NCI-H2171 treated with DMSO at 0.1 percent for 48 hours (cell line): ENCODE data around the gene INPP5A.

Experiments used
- DNase-seq: peaks from one replicate; lab custom pipeline; 2025; lab: John Stamatoyannopoulos, UW

INPP5A gene

DNA sequence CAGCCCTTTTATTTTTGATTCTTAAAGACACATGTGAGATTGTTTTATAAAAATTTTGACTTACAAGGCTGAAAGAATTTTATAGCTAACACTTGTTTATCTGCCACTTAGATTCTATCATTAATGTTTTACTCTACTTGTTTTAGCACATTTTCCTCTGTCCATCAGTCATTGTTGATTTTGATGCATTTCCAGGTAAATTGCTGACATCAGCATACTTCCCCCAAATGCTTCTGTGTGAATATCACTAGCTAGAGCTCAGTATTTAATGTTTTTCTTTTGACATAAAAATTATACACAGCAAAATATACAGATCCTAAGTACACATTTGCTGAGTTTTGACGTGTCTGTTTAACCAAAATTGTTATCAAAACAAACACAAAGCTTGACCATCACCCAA, 43.0 kb downstream of the INPP5A start:
- DNase-seq: no peak

- DNase-seq: no peak
Observed at GRCh38 chr10:132582137-132582536, 44.5 kb downstream of the INPP5A start.

DNA sequence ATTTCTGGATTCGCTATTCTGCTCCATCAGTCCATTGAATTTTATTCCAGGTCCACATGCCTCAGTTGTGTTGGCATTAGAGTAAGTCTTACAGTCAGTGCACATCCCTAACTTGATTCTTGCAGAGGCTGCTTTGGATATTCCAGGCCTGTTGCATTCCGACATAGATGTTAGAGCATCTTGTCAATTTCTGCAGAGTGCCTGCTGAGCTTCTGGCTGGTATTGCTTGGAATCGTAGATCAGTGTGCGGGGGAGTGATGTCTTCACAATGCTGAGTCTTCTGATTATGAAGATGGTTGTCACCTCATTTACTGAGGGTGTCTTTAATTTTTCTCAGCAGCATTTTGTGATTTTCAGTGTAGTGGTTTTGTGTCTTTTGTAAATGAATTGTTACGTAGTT, 45.2 kb downstream of the INPP5A start:
- DNase-seq: no peak

DNA sequence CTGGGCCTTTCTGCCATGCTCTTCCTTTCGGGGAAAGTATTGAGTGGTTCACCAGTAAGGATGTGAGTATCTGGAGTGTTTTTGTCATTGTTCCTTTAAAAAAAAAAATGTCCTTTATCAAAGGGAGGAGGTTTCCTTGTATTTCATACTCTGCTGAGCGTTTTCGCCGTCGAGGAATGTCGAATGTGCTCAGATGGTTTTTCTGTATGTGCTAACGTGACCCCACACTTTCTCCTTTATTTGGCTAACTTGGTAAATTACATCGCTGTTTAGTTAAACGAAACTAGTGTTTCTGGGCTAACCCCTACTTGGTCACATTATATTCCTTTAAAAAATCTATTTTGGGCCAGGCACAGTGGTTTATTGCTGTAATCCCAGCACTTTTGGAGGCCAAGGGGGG, 45.9 kb downstream of the INPP5A start:
- DNase-seq: no peak

DNA sequence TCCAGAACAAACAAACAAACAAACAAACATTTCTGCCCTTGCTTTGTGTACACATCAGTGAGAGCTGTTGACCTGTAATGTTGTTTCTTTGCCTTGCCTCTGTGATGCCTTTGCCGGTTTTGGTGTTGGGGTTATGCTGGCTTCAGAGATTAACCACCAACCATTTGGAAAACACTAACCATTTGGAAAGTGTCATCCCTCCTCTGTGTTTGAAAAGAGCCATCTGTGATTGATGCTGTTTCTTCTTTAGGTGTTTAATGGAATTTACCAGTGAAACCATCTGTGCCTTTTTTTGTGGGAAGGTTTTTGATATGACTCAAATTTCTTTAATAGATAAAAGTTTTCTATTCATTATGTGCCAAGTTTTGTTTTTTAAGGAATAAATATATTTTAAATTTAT, 46.5 kb downstream of the INPP5A start:
- no peak for DNase-seq

- DNase-seq: no peak
Observed at GRCh38 chr10:132585732-132586722, 48.4 kb downstream of the INPP5A start.

- DNase-seq: no peak
Observed at GRCh38 chr10:132586739-132587138, 49.2 kb downstream of the INPP5A start.

- no peak for DNase-seq
Observed at GRCh38 chr10:132587175-132587574, 49.6 kb downstream of the INPP5A start.

DNA sequence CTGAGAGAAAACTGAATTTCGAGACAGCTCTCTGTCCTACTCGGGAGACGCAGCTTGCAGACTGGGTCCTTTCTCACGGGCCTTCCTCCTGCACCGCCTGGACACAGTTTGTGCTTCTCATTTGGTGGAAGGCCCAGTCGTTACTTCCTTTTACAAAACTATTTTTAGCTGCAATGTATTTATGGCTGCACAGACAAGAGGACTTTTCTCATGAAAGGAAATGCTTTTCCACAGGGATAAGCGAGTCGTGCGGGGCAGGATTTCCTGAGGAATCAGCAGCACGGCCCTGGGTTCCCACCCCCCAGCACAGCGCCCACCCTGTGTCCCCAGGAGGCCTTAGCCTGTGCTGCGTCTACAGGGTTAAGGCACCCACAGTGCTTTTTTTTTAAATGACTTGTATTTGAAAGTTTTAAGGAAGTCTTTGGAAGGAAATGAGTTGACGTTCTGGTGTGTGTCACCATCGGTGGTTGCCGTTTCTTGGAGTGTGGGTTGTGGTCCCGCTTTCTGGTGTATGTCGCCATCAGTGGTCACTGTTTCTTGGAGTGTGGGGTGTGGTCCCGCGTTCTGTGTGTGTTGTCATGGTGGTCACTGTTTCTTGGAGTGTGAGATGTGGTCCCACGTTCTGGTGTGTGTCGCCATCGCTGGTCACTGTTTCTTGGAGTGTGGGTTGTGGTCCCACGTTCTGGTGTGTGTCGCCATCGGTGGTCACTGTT, 50.9 kb downstream of the INPP5A start:
- no peak for DNase-seq

- no peak for DNase-seq
Observed at GRCh38 chr10:132589015-132589414, 51.4 kb downstream of the INPP5A start.

GRCh38 chr10:132589681-132590080, 52.1 kb downstream of the INPP5A start:
- no peak for DNase-seq

DNA sequence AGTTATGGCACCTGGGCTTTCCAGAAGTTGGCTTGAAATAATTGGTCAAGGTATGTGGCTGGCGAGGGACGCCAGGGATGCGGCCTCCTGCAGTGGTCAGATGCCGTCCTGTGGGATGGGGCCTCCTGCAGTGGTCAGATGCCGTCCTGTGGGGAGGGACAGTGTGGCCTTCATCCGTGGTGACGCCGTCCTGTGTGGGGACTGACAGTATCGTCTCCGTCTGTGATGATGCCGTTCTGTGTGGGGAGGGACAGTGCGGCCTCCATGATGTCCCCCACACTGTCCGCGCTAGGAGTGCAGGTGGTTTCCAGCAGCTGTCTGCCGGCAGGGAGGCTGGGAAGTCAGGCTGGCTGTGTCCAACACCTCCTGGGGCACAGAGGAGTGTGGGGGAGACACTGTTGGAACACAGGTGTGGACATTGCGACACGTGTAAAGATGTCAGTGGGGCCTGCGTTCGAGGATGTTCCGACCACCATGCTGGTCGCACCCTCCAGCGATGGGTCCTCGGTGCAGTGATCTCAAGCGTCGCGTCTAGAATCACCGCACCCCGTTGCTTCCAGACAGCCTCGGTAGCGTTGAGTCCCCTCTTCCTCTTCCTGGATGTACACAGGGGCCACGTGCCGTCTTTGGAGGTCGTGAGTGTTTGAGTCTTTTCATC, 52.6 kb downstream of the INPP5A start:
- DNase-seq: no peak

- DNase-seq: no peak
Observed at GRCh38 chr10:132590752-132591121, 53.1 kb downstream of the INPP5A start.

DNA sequence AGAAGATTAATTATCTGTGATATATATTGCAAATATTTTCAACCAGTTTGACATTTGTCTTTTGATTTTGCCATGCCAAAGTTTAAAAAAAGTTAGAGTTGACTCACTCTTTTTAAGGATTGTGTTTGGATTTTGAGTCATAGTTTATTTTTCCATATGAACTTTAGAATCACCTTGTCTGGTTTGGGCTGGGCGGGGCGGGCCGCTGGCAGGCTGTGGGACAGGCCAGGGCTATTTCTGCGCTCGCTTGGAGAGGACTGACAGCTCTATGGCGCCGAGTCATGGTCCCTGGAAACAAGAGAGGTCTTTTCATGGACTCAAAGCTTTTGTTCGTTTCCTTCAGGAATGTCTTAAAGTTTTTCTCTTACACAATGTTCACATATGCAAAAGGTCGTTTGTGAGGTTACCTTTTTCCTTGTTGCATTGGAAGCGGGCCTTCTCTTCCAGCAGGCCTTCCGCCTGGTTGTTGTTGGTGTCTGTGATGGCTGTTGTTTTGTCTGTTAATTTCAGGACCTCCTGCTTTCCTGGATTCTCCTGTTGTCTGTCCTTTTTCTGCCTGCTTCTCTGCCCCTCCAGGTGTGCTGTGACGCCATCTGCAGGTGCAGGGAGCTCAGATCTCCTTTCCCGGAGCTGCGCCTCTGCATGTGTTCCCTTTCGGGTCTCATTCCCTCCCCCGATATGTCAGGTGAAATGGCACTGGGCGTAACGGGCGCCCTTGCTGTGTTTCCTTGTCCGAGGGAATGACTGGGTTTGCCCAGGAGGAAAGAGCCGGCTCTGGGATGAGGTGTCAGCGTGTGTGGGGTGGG, 53.8 kb downstream of the INPP5A start:
- no peak for DNase-seq

DNA sequence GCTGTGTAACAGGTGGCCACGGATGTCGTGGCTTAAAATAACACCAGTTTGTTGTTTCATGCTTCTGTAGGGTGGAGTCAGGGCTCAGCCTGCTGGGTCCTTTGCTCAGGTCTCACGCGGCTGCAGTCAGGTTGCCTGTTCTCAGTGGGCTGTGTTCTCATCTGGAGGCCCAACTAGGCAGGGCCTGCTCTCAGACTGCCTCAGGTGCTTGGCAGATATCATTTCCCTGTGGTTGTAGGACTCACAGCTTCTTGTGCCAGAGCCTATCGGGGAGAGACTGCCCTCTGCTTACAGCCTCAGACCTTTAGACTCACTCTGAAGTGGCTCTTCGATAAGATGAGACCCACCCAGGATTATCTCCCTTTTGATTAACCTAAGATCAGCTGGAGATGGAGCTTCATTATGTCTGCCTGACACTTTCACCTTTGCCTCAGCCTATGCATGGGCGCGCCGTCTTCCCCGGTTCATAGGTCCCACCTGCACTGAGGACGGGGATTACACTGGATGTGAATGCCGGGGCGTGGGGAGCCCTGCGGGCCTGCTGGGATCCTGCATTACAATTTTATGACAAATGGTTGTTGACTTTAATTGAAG, 55.3 kb downstream of the INPP5A start:
- DNase-seq: no peak

DNA sequence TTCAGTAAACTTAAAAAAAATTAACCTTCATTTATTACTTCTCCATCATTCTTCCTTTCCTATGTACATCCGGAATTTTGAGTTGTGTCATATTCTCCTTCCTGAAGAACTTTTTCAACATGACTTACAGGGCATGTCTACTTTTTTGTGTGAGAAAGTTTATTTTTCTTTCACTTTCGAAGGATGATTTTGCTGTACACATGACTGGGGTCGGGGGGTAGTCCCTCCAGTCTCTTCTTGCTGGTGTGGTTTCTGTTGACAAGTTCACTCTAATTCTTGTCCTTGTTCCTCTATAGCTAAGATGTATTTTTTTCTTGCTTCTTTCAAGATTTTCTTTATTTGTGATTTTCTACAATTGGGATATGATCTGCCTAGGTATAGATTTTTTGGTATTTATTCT, 55.8 kb downstream of the INPP5A start:
- DNase-seq: no peak

- no peak for DNase-seq
Observed at GRCh38 chr10:132593900-132594876, 56.6 kb downstream of the INPP5A start.

DNA sequence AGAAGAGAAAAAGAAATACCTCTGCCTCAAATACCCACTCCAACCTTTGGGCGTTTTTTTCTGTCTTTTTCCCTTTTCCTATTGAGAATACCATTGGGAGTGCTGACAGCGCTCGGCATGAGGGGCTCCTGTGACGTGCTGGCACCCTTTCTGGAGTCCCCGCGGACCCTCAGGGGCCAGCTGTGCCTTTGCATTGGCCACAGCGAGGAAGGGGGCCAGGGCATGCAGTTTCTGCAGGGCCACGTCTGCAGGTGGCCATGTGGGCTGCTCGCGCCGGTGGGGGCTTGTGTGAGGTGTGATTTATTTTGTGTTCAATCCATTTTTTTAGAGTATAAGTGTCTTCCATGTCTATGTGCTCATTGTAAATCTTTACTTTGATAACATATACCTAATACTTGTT, 57.4 kb downstream of the INPP5A start:
- no peak for DNase-seq

- DNase-seq: no peak
Observed at GRCh38 chr10:132595854-132596253, 58.3 kb downstream of the INPP5A start.

DNA sequence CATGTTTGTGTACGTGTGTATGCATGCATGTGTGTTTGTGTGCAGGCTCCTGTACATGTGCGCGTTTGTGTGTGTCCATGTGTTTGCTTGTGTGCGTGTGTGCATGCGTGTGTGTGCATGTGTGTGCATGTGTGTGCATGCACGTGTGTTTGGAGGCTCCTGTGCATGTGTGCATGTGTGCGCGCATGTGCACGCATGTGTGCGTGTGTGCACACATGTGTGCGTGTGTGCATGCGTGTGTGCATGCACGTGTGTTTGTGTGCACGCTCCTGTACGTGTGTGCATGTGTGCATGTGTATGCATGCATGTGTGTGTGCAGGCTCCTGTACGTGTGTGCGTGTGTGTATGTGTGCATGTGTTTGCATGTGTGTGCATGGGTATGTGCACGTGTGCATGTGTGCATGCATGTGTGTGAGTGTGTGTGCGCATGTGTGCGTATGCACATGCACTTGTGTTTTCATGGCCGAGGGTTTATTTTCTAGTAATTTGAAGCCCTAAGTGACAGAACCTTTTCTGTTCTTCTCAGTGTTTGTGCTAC, 59.2 kb downstream of the INPP5A start:
- no peak for DNase-seq
